PC-3 (cell line): ENCODE results near the gene RNF5.

Experiments
- CTCF ChIP-seq: fragments of 300-600 bp; sonication (generic); conservative IDR thresholded peaks from 2 replicates; pipeline ENCODE4 v1.5.1; 2017; ENCODE audit warnings: antibody characterized with exemption, low read depth, mild to moderate bottlenecking, low read length
- EZH2 ChIP-seq: fragments of 300-600 bp; sonication (generic); IDR thresholded peaks from one replicate; pipeline ENCODE4 v1.6.1; 2017; ENCODE audit warnings: antibody characterized with exemption, mild to moderate bottlenecking, low read length; ENCODE audit not compliant: unreplicated experiment
- EZH2phosphoT487 ChIP-seq: fragments of 300-600 bp; sonication (generic); IDR thresholded peaks from 2 replicates; pipeline ENCODE4 v1.6.1; 2018; ENCODE audit warnings: mild to moderate bottlenecking, antibody characterized with exemption, low read length, borderline replicate concordance

DNA sequence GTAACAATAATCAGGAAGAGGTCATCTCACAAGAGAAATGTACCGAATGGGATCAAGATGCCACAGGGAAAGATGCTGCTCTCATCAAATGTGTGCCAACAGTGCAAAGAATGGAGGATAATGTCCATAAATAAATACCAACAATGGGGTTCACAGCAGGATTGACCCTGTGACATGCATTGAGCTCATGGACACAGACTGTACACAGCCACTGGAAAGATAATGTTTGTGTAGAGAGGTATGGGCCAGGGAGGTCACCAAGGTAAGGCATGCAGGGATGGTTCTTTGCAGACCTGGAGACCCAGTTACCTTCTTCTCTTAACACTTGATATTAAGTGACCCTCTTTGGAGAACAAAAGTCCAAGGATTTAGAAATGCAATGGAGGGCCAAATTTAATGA lies 3.8 kb upstream of the RNF5 start:
- TF ChIP-seq CTCF: no peak
- no peak for TF ChIP-seq EZH2phosphoT487
- no peak for TF ChIP-seq EZH2
